A549 (cell line): ENCODE data around the gene UFSP2.

Experiments used
- BHLHE40 ChIP-seq: IDR thresholded peaks from 2 replicates; pipeline ENCODE4 v1.6.1; 2012; ENCODE audit warnings: low read depth, low read length, inconsistent platforms
- CTCF ChIP-seq: fragments of >200 bp; sonication (Bioruptor Twin); formaldehyde crosslinking; IDR thresholded peaks from 3 replicates; pipeline ENCODE4 v1.5.1; 2016
- E2F6 ChIP-seq: IDR thresholded peaks from 2 replicates; pipeline ENCODE4 v1.6.1; 2012; ENCODE audit warnings: low read depth, borderline replicate concordance
- EP300 ChIP-seq, 2 experiments: fragments of >200 bp; sonication (Bioruptor Twin); formaldehyde crosslinking; IDR thresholded peaks; 2 replicates in 1 of 2; 3 replicates in 1 of 2; pipeline ENCODE4 v1.6.1; 2016 to 2017
- ESRRA ChIP-seq: fragments of 150-350 bp; IDR thresholded peaks from 2 replicates; pipeline ENCODE4 v1.6.1; 2014; ENCODE audit warnings: mild to moderate bottlenecking, low read length, borderline replicate concordance
- HMGXB4 ChIP-seq: fragments of 250-450 bp; sonication (Bioruptor Pico); IDR thresholded peaks from 2 replicates; pipeline ENCODE4 v1.5.0; 2021; ENCODE audit warnings: mild to moderate bottlenecking, moderate library complexity, borderline replicate concordance
- JUN ChIP-seq, 2 experiments: fragments of >200 bp; sonication (Bioruptor Twin); formaldehyde crosslinking; IDR thresholded peaks; 2 replicates in 1 of 2; 3 replicates in 1 of 2; pipeline ENCODE4 v1.6.1; 2016 to 2017
- MAFK ChIP-seq: fragments of 450-650 bp; IDR thresholded peaks from 2 replicates; pipeline ENCODE4 v1.6.1; 2014; ENCODE audit not compliant: partially characterized antibody
- MAX ChIP-seq: IDR thresholded peaks from 2 replicates; pipeline ENCODE4 v1.6.1; 2012
- MYC ChIP-seq: IDR thresholded peaks from 2 replicates; pipeline ENCODE4 v1.6.1; 2012; ENCODE audit warnings: mild to moderate bottlenecking, inconsistent platforms, low read length, improper control_type of control experiment, borderline replicate concordance
- POLR2A ChIP-seq: IDR thresholded peaks from 2 replicates; pipeline ENCODE4 v1.6.1; 2012; ENCODE audit warnings: mild to moderate bottlenecking, low read length
- REST ChIP-seq: fragments of 200-600 bp; sonication (generic); IDR thresholded peaks from 2 replicates; pipeline ENCODE4 v1.6.1; 2016; ENCODE audit warnings: antibody characterized with exemption, mild to moderate bottlenecking, moderate library complexity
- RNF2 ChIP-seq: fragments of 200-600 bp; sonication (generic); IDR thresholded peaks from 2 replicates; pipeline ENCODE4 v1.6.1; 2016; ENCODE audit warnings: low read depth, mild to moderate bottlenecking, antibody characterized with exemption, moderate library complexity, borderline replicate concordance
- SMC3 ChIP-seq: fragments of >200 bp; sonication (Bioruptor Twin); formaldehyde crosslinking; IDR thresholded peaks from 3 replicates; pipeline ENCODE4 v1.6.1; 2018; ENCODE audit warnings: inconsistent platforms

GRCh38 chr4:185424905-185425646, 688 bp downstream of the UFSP2 start:
- no peak for TF ChIP-seq CTCF
- no peak for TF ChIP-seq POLR2A
- TF ChIP-seq JUN (IDR thresholded peaks at IDR 0.05) = no peak
- no peak for TF ChIP-seq SMC3
- TF ChIP-seq MAX = no peak
- TF ChIP-seq ESRRA = no peak
- TF ChIP-seq MYC = no peak
- TF ChIP-seq REST = no peak
- TF ChIP-seq MAFK = no peak
- TF ChIP-seq EP300 (IDR thresholded peaks at IDR 0.05) = no peak
- TF ChIP-seq BHLHE40 = no peak
- TF ChIP-seq E2F6 = no peak
- TF ChIP-seq HMGXB4 (CRISPR knock-in tag) = no peak
- no peak for TF ChIP-seq RNF2
